GM12865 (cell line): ENCODE measurements around the gene FOXC2.
A peak's percentile ranks its signal among the peaks of the same experiment; 100 is the strongest.

ENCODE experiments used
- DNase-seq: peaks from one replicate; pipeline ENCODE4 v3.0.0; 2010; ENCODE audit warnings: low read depth
- H3K4me3 ChIP-seq: 2 replicates; pipeline ENCODE4 v1.5.1; 2011; ENCODE audit warnings: mild to moderate bottlenecking, low read depth, low read length, control low read depth
- CTCF ChIP-seq: IDR thresholded peaks from 2 replicates; pipeline ENCODE4 v1.5.1; 2011; ENCODE audit warnings: low read length, control low read depth, low read depth, inconsistent platforms; ENCODE audit not compliant: insufficient read depth; ENCODE audit errors: missing control alignments

Gene FOXC2

GRCh38 chr16:86547286-86547685, 19.3 kb upstream of the FOXC2 start:
- no peak overlapping the region for H3K4me3 ChIP-seq
- no peak for TF ChIP-seq CTCF
- no peak for DNase-seq

- H3K4me3 ChIP-seq = no peak overlapping the region
- no peak for DNase-seq
- no peak for TF ChIP-seq CTCF
Measured at GRCh38 chr16:86549076-86549892, 17.3 kb upstream of the FOXC2 start.

GRCh38 chr16:86549893-86550190, 16.8 kb upstream of the FOXC2 start:
- no peak for TF ChIP-seq CTCF
- H3K4me3 ChIP-seq = no peak overlapping the region
- no peak for DNase-seq

- TF ChIP-seq CTCF = no peak
- DNase-seq = no peak
- no peak overlapping the region for H3K4me3 ChIP-seq
Measured at GRCh38 chr16:86550281-86550680, 16.3 kb upstream of the FOXC2 start.

GRCh38 chr16:86553356-86553755, 13.3 kb upstream of the FOXC2 start:
- no peak for TF ChIP-seq CTCF
- H3K4me3 ChIP-seq = no peak overlapping the region
- no peak for DNase-seq

GRCh38 chr16:86554599-86554916, 12.1 kb upstream of the FOXC2 start:
- DNase-seq = no peak
- TF ChIP-seq CTCF = no peak

More at GRCh38 chr16:86554599-86554916, 12.1 kb upstream of the FOXC2 start:
- peak overlapping the region; percentile 93 for H3K4me3 ChIP-seq
